Smooth muscle cell (in vitro differentiated cells): Measurements from ENCODE around the gene CEP19. TPM values are rescaled to one million over a fixed set of nuclear protein-coding genes. Genes with fewer than 3 reads are reported as not detected.
A peak's percentile ranks its signal among the peaks of the same experiment; 100 is the strongest.

Experiments used
- DNase-seq: peaks from one replicate; lab custom pipeline; 2025; ENCODE audit not compliant: unreplicated experiment; lab: John Stamatoyannopoulos, UW
- H2AFZ ChIP-seq: fragments of 200-600 bp; sonication (generic); 2 replicates; pipeline ENCODE4 v1.6.0; 2016; ENCODE audit warnings: antibody characterized with exemption, low read depth, mild to moderate bottlenecking
- H3F3A ChIP-seq: fragments of 200-600 bp; sonication (generic); 2 replicates; pipeline ENCODE4 v1.6.0; 2017; ENCODE audit warnings: antibody characterized with exemption, low read depth
- H3K27ac ChIP-seq: fragments of 200-600 bp; sonication (generic); 2 replicates; pipeline ENCODE4 v1.5.1; 2016; ENCODE audit warnings: low read depth, mild to moderate bottlenecking
- H3K27me3 ChIP-seq: fragments of 200-600 bp; sonication (generic); 2 replicates; pipeline ENCODE4 v1.6.1; 2016; ENCODE audit warnings: low read depth, mild to moderate bottlenecking
- H3K36me3 ChIP-seq: fragments of 200-600 bp; sonication (generic); 2 replicates; pipeline ENCODE4 v1.5.1; 2016; ENCODE audit warnings: low read depth
- H3K4me1 ChIP-seq: fragments of 200-600 bp; sonication (generic); 2 replicates; pipeline ENCODE4 v1.5.1; 2016; ENCODE audit warnings: low read depth
- H3K4me2 ChIP-seq: fragments of 200-600 bp; sonication (generic); 2 replicates; pipeline ENCODE4 v1.6.0; 2016; ENCODE audit warnings: mild to moderate bottlenecking
- H3K4me3 ChIP-seq: fragments of 200-600 bp; sonication (generic); 2 replicates; pipeline ENCODE4 v1.5.1; 2016; ENCODE audit warnings: mild to moderate bottlenecking
- H3K79me2 ChIP-seq: fragments of 200-600 bp; sonication (generic); 2 replicates; pipeline ENCODE4 v1.6.0; 2016; ENCODE audit warnings: low read depth, mild to moderate bottlenecking
- H3K9ac ChIP-seq: fragments of 200-600 bp; sonication (generic); 2 replicates; pipeline ENCODE4 v1.6.0; 2016; ENCODE audit warnings: low read depth
- H3K9me3 ChIP-seq: fragments of 200-600 bp; sonication (generic); replicated peaks from 2 replicates; pipeline ENCODE4 v1.5.1; 2016; ENCODE audit warnings: low read depth
- H4K20me1 ChIP-seq: fragments of 200-600 bp; sonication (generic); 2 replicates; pipeline ENCODE4 v1.6.0; 2016; ENCODE audit warnings: low read depth
- CTCF ChIP-seq: fragments of 200-600 bp; sonication (generic); IDR thresholded peaks from 2 replicates; pipeline ENCODE4 v1.5.1; 2017; ENCODE audit warnings: borderline replicate concordance, mild to moderate bottlenecking, antibody characterized with exemption; ENCODE audit not compliant: insufficient read depth, poor library complexity, severe bottlenecking
- WGBS: methylation state at CpG from one replicate; pipeline ENCODE4 v1.1.7; 2016; ENCODE audit warnings: low lambda C conversion rate; 5-methylcytosine and 5-hydroxymethylcytosine counted together
- polyA plus RNA-seq: library from polyadenylated mRNA; unstranded; fragments of >200 nt; fragmentation: Nextera tagmentation; extraction: Ambion mirVana; gene quantifications from 2 replicates; pipeline ENCODE4 v1.2.1, GENCODE V29; 2016
- total RNA-seq: library from RNA; depleted of rRNA; stranded (reverse); fragments of >200 nt; gene quantifications from 2 replicates; pipeline ENCODE4 v1.2.3, GENCODE V29; 2014

Gene CEP19
- total and polyA plus RNA-seq, 2 experiments from 2014 or later = 0.63 to 6.5 TPM

DNA sequence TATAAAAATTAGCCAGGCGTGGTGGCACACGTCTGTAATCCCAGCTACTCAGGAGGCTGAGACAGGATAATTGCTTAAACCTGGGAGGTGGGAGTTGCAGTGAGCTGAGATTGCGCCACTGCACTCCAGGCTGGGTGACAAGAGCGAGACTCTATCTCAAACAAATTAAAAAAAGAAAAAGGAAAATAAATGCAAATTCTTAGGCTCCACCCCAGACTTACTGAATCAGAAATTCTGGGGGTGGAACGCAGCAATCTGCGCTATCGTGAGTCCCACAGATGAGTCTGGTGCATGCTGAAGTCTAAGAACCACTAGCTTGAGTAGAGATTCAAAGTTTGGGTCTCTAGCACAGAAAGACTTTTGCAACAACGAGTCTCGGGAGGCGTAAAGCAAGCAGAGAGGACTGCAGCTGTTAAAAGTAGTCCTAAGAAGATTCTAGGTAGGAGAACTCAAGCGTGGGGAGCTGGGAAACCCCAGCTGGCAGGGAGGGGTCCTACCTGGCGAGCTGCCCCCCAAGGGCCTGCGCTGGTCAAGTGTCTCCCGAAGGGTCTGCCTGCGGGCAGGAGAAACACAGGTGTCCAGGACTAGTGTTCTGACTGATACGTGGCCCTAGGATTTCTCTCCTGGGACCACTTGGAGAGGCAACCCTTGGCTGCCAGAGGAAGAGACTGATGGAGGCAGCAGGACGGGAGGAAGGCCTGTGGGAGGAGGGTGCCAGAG is 21.9 kb downstream of the CEP19 start:
- H3K36me3 ChIP-seq = no peaks in the 10 kb centered on the region
- no peak overlapping the region for H3K9ac ChIP-seq
- H3K79me2 ChIP-seq = no peaks in the 10 kb centered on the region
- H3K4me3 ChIP-seq = no peak overlapping the region
- H3K27ac ChIP-seq = no peak overlapping the region
- H3K4me2 ChIP-seq = no peak overlapping the region
- H3F3A ChIP-seq = no peaks in the 10 kb centered on the region
- H3K9me3 ChIP-seq = no peaks in the 10 kb centered on the region
- TF ChIP-seq CTCF = no peak
- no peaks in the 10 kb centered on the region for H3K27me3 ChIP-seq
- 94% methylated on average over 17 of the region's 17 CpGs for WGBS
- no peak for DNase-seq
- no peaks in the 10 kb centered on the region for H3K4me1 ChIP-seq
- H4K20me1 ChIP-seq = no peaks in the 10 kb centered on the region
- no peak overlapping the region for H2AFZ ChIP-seq

DNA sequence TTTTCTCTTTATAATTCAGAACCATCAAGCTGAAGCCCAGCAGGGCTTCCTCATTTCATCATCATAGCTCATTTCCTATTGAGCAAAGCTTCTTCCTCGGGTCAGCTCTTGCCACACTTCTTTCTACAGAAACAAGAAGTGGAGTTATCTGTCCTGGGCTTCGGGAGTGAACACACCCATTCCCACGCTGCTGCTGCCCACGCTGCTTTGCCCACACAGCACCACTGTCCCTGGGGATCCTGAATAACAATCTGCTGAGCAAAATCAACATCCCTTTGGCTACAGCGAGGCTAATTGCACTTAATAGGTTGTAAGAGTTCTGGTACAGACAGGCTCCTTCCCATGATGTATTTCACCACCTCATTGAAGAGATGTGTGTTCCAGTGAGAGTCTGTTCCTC is 23.7 kb downstream of the CEP19 start:
- Histone ChIP-seq H3K9me3 (no peaks in the 10 kb centered on the region), H4K20me1 (no peaks in the 10 kb centered on the region), H3K4me2 (peak overlapping the region; percentile 64), H3K4me3 (no peak overlapping the region), H3K9ac (no peak overlapping the region), H3F3A (no peaks in the 10 kb centered on the region), H3K36me3 (no peaks in the 10 kb centered on the region), H2AFZ (peak overlapping the region; percentile 80), H3K4me1 (peaks cover 4% of the 10 kb centered on the region), H3K79me2 (no peaks in the 10 kb centered on the region), H3K27me3 (no peaks in the 10 kb centered on the region), H3K27ac (no peak overlapping the region)
- no peak for TF ChIP-seq CTCF
- WGBS = 20% methylated on average over 5 of the region's 5 CpGs
- DNase-seq = no peak

- TF ChIP-seq CTCF = no peak
- 93% methylated on average over 2 of the region's 2 CpGs for WGBS
Measured at GRCh38 chr3:196686436-196686835, 25.6 kb downstream of the CEP19 start.

More at GRCh38 chr3:196686436-196686835, 25.6 kb downstream of the CEP19 start:
- no peaks in the 10 kb centered on the region for H3K79me2 ChIP-seq
- H3K4me1 ChIP-seq = peaks cover 4% of the 10 kb centered on the region
- no peaks in the 10 kb centered on the region for H3F3A ChIP-seq
- no peaks in the 10 kb centered on the region for H3K9me3 ChIP-seq
- H3K27me3 ChIP-seq = no peaks in the 10 kb centered on the region
- no peak overlapping the region for H3K27ac ChIP-seq
- H2AFZ ChIP-seq = no peak overlapping the region
- H4K20me1 ChIP-seq = no peaks in the 10 kb centered on the region
- H3K4me3 ChIP-seq = no peak overlapping the region
- H3K4me2 ChIP-seq = no peak overlapping the region
- no peaks in the 10 kb centered on the region for H3K36me3 ChIP-seq
- DNase-seq = no peak
- no peak overlapping the region for H3K9ac ChIP-seq
